SU-DHL-6 (cell line): ENCODE measurements around the gene MYO15A.

Experiments
- H2AFZ ChIP-seq: fragments of 200-600 bp; sonication (generic); 2 replicates; pipeline ENCODE4 v1.6.1; 2014; ENCODE audit warnings: low read depth, mild to moderate bottlenecking, moderate library complexity, mixed read lengths, antibody characterized with exemption, low read length; ENCODE audit not compliant: severe bottlenecking
- H3F3A ChIP-seq: fragments of 200-600 bp; shearing (Covaris generic); 2 replicates; pipeline ENCODE4 v1.6.0; 2016; ENCODE audit warnings: antibody characterized with exemption, mild to moderate bottlenecking; ENCODE audit not compliant: insufficient read depth
- H3K27ac ChIP-seq: fragments of 200-600 bp; sonication (generic); 2 replicates; pipeline ENCODE4 v1.5.1; 2016; ENCODE audit warnings: low read depth, mild to moderate bottlenecking, low read length, moderate library complexity, mixed read lengths
- H3K27me3 ChIP-seq: fragments of 200-600 bp; sonication (generic), shearing (Covaris generic); 2 replicates; pipeline ENCODE4 v1.6.0; 2014; ENCODE audit warnings: mild to moderate bottlenecking, low read length
- H3K36me3 ChIP-seq: fragments of 200-600 bp; sonication (generic); 2 replicates; pipeline ENCODE4 v1.6.1; 2014; ENCODE audit warnings: mild to moderate bottlenecking, low read length, mixed read lengths
- H3K4me2 ChIP-seq: fragments of 300-600, 200-600 bp; shearing (Covaris generic), sonication (generic); 2 replicates; pipeline ENCODE4 v1.6.0; 2014; ENCODE audit warnings: low read length, low read depth, mild to moderate bottlenecking; ENCODE audit not compliant: poor library complexity, severe bottlenecking
- H3K4me3 ChIP-seq: fragments of 200-600 bp; sonication (generic); 2 replicates; pipeline ENCODE4 v1.5.1; 2014; ENCODE audit warnings: antibody characterized with exemption, low read length, mild to moderate bottlenecking, mixed read lengths; ENCODE audit not compliant: insufficient read depth, poor library complexity, severe bottlenecking
- H3K79me2 ChIP-seq: fragments of 200-600 bp; sonication (generic); 2 replicates; pipeline ENCODE4 v1.6.1; 2014; ENCODE audit warnings: mild to moderate bottlenecking, low read length, moderate library complexity; ENCODE audit not compliant: insufficient read depth
- H3K9ac ChIP-seq: fragments of 200-600 bp; sonication (generic); 2 replicates; pipeline ENCODE4 v1.7.0; 2014; ENCODE audit warnings: mild to moderate bottlenecking, low read length
- H3K9me2 ChIP-seq: fragments of 200-600 bp; sonication (generic); replicated peaks from 2 replicates; pipeline ENCODE4 v1.6.1; 2014; ENCODE audit warnings: low read length; ENCODE audit not compliant: insufficient read depth
- H3K9me3 ChIP-seq: fragments of 200-600 bp; sonication (generic); 2 replicates; pipeline ENCODE4 v1.6.1; 2014; ENCODE audit warnings: low read length, mixed read lengths; ENCODE audit not compliant: insufficient read depth
- H4K20me1 ChIP-seq: fragments of 200-600 bp; sonication (generic); 2 replicates; pipeline ENCODE4 v1.6.1; 2014; ENCODE audit warnings: low read depth, mild to moderate bottlenecking, antibody characterized with exemption, low read length, moderate library complexity, mixed read lengths
- CTCF ChIP-seq: fragments of 200-600 bp; sonication (generic); IDR thresholded peaks from one replicate; pipeline ENCODE4 v1.5.1; 2017; ENCODE audit warnings: antibody characterized with exemption, mild to moderate bottlenecking, low read length, moderate library complexity; ENCODE audit not compliant: insufficient read depth, poor library complexity, severe bottlenecking
- EZH2phosphoT487 ChIP-seq: fragments of 200-600 bp; sonication (generic), shearing (Covaris generic); conservative IDR thresholded peaks from 2 replicates; pipeline ENCODE4 v1.6.1; 2018; ENCODE audit warnings: mild to moderate bottlenecking, antibody characterized with exemption, low read length, moderate library complexity, mixed read lengths

MYO15A gene

GRCh38 chr17:18108401-18109312 is at the start of gene MYO15A:
Gene MYO15A (plus strand): TSS chr17:18108756. CDS start chr17:18118801, 10,045 bp downstream.
- H3F3A ChIP-seq = no peaks in the 10 kb centered on the region
- no peak within 1 kb of the TSS for H3K4me2 ChIP-seq
- TF ChIP-seq CTCF (no peak), EZH2phosphoT487 (no peak)
- H3K9me3 ChIP-seq = no peaks in the 10 kb centered on the region
- H3K79me2 ChIP-seq = no peaks in the 10 kb centered on the region
- H4K20me1 ChIP-seq = no peaks in the 10 kb centered on the region
- no peak within 1 kb of the TSS for H3K27ac ChIP-seq
- H3K36me3 ChIP-seq = no peaks in the 10 kb centered on the region
- no peaks in the 10 kb centered on the region for H3K27me3 ChIP-seq
- no peak within 1 kb of the TSS for H3K9ac ChIP-seq
- H3K4me3 ChIP-seq = no peak within 1 kb of the TSS
- H2AFZ ChIP-seq = no peak within 1 kb of the TSS
- H3K9me2 ChIP-seq = no peaks in the 10 kb centered on the region

GRCh38 chr17:18059283-18059682 is 49.3 kb upstream of the MYO15A start:
- H3K9me3 ChIP-seq = no peaks in the 10 kb centered on the region
- H3F3A ChIP-seq = no peaks in the 10 kb centered on the region
- H3K4me3 ChIP-seq = no peak overlapping the region
- no peak for TF ChIP-seq EZH2phosphoT487
- TF ChIP-seq CTCF = no peak
- H4K20me1 ChIP-seq = no peaks in the 10 kb centered on the region
- no peaks in the 10 kb centered on the region for H3K27me3 ChIP-seq
- H2AFZ ChIP-seq = no peak overlapping the region
- H3K9me2 ChIP-seq = no peaks in the 10 kb centered on the region
- no peak overlapping the region for H3K27ac ChIP-seq
- no peak overlapping the region for H3K9ac ChIP-seq
- H3K4me2 ChIP-seq = no peak overlapping the region
- no peaks in the 10 kb centered on the region for H3K36me3 ChIP-seq
- H3K79me2 ChIP-seq = no peaks in the 10 kb centered on the region

- H3F3A ChIP-seq = no peaks in the 10 kb centered on the region
- no peak overlapping the region for H3K27ac ChIP-seq
- H2AFZ ChIP-seq = no peak overlapping the region
- TF ChIP-seq CTCF (no peak), EZH2phosphoT487 (no peak)
- H3K4me2 ChIP-seq = no peak overlapping the region
- no peaks in the 10 kb centered on the region for H3K9me3 ChIP-seq
- H3K9ac ChIP-seq = no peak overlapping the region
- H3K27me3 ChIP-seq = no peaks in the 10 kb centered on the region
- H3K36me3 ChIP-seq = no peaks in the 10 kb centered on the region
- no peaks in the 10 kb centered on the region for H3K79me2 ChIP-seq
- H4K20me1 ChIP-seq = no peaks in the 10 kb centered on the region
- no peaks in the 10 kb centered on the region for H3K9me2 ChIP-seq
- no peak overlapping the region for H3K4me3 ChIP-seq
Measured at GRCh38 chr17:18064053-18064452, 44.5 kb upstream of the MYO15A start.
